ENCODE results near the gene SKAP1.

The SKAP1 gene

DNA sequence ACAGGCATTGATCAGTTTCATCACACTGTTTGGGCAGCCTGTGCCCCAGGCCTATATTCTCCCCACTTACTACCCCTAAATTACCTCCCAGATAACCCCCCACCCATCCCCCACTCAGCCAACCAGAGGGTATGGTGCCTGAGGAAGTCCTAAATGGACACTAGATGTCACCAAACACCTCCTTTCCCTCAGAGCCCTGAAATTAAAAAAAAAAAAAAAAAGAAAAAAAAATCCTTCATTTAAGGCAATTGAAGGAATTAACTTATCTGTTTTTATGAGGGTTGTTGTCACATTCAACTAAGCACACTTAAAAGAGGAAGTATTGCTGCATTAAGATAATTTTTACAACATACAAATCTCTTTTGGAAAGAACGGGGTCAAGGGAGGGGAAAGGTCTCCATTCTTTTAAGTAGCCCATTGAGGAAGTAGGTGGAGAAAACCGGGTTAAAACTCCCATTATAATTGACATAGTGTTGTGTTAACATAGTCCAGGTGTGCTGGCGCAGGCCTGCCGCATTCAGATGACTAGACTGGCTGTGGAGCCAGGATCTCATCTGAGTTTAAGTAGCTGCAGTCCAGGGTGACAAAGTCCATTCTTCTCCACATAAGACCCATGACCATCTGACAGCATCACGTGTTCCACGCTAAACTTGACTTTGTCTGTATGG lies 276.2 kb downstream of the SKAP1 start:
- DNase-seq (ENCODE audit: insufficient read length, low spot score), result no peak
- TF ChIP-seq TAF1 (IDR thresholded peaks at IDR 0.05; ENCODE audit: low read depth, low read length), result no peak
- TF ChIP-seq POLR2AphosphoS5 (IDR thresholded peaks at IDR 0.05; ENCODE audit: low read depth, low read length), result no peak
- no peak for TF ChIP-seq POU2F2 (IDR thresholded peaks at IDR 0.05; ENCODE audit: low read depth, low read length)
- TF ChIP-seq SPI1 (IDR thresholded peaks at IDR 0.05; ENCODE audit: low read depth, low read length), result no peak
- TF ChIP-seq POLR2A (IDR thresholded peaks at IDR 0.05; ENCODE audit: low read depth, low read length), result no peak
- TF ChIP-seq PAX5 (IDR thresholded peaks at IDR 0.05; ENCODE audit: insufficient read depth, low read length, severe bottlenecking), result no peak
- FAIRE-seq, result peak; percentile 48

DNA sequence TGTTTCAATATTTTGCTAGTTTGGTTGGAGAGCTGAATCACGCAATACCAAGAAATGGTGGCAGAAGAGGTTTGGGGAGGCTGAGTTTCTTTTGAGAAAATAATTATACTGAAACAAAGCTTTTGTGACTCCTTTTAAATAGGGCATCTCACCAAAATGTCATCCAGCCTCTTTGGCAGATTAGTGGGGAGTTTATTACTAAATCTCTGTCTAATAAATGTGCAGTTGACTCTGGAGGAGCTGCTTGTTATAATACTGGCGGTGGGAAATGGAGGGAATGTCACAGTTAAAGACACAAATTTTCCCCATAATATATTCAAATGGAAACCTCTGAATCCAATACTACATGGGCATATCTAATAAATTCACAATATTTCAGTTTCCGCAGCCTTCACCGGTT lies 277.7 kb downstream of the SKAP1 start:
- DNase-seq (ENCODE audit: insufficient read length, low spot score) (no peak), FAIRE-seq (no peak)

DNA sequence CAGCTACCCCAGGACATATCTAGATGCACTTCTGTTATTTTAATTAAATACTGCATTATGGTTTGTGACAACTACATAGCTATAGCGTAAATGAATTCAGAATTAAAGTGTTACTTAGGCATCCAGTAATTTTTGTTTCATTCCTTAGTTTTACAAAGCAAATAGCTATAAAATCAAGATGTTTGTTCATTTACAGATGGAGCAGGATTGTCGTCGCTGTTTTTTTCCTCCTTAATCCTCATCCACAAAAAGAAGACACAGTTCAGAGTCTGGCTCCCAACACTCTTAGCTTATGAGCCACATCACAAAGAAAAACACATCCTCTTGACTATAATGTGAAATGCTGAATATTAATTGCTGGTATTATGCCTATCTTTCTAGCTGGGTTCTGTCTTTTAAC lies 278.8 kb downstream of the SKAP1 start:
- DNase-seq (ENCODE audit: insufficient read length, low spot score), result no peak
- no peak for FAIRE-seq

More for the DNA sequence above, 277.7 kb downstream of the SKAP1 start:
- TF ChIP-seq POLR2AphosphoS5 (IDR thresholded peaks at IDR 0.05; ENCODE audit: low read depth, low read length), result no peak
- no peak for TF ChIP-seq POU2F2 (IDR thresholded peaks at IDR 0.05; ENCODE audit: low read depth, low read length)
- TF ChIP-seq TAF1 (IDR thresholded peaks at IDR 0.05; ENCODE audit: low read depth, low read length), result no peak
- no peak for TF ChIP-seq PAX5 (IDR thresholded peaks at IDR 0.05; ENCODE audit: insufficient read depth, low read length, severe bottlenecking)

DNA sequence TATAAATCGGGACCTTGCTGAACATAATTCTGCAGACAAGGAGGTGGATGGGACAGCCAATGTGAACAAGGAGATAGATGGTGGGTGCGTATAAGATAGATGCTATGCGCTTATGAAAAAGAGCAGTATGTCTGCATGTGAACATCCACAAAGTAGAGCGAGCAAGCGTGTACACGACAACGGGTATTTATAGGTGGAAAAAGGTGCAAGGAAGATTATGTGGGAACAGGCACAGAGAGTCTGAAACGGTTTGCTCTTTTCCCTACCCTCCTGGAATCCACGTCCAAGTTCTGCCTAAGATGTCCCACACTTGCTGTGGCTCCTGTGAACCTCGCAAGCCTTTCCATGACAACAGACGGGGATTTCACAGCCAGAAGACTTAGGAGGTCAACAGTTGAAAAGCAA lies 279.4 kb downstream of the SKAP1 start:
- no peak for FAIRE-seq
- DNase-seq (ENCODE audit: insufficient read length, low spot score), result no peak
- TF ChIP-seq SPI1 (IDR thresholded peaks at IDR 0.05; ENCODE audit: low read depth, low read length), result no peak
- TF ChIP-seq TAF1 (IDR thresholded peaks at IDR 0.05; ENCODE audit: low read depth, low read length), result no peak
- TF ChIP-seq POLR2AphosphoS5 (IDR thresholded peaks at IDR 0.05; ENCODE audit: low read depth, low read length), result no peak
- no peak for TF ChIP-seq POU2F2 (IDR thresholded peaks at IDR 0.05; ENCODE audit: low read depth, low read length)
- no peak for TF ChIP-seq PAX5 (IDR thresholded peaks at IDR 0.05; ENCODE audit: insufficient read depth, low read length, severe bottlenecking)
- TF ChIP-seq POLR2A (IDR thresholded peaks at IDR 0.05; ENCODE audit: low read depth, low read length), result no peak

More for the DNA sequence above, 278.8 kb downstream of the SKAP1 start:
- TF ChIP-seq POU2F2 (IDR thresholded peaks at IDR 0.05; ENCODE audit: low read depth, low read length), result no peak
- no peak for TF ChIP-seq POLR2AphosphoS5 (IDR thresholded peaks at IDR 0.05; ENCODE audit: low read depth, low read length)
- TF ChIP-seq TAF1 (IDR thresholded peaks at IDR 0.05; ENCODE audit: low read depth, low read length), result no peak
- no peak for TF ChIP-seq POLR2A (IDR thresholded peaks at IDR 0.05; ENCODE audit: low read depth, low read length)
- TF ChIP-seq SPI1 (IDR thresholded peaks at IDR 0.05; ENCODE audit: low read depth, low read length), result no peak
- no peak for TF ChIP-seq PAX5 (IDR thresholded peaks at IDR 0.05; ENCODE audit: insufficient read depth, low read length, severe bottlenecking)

DNA sequence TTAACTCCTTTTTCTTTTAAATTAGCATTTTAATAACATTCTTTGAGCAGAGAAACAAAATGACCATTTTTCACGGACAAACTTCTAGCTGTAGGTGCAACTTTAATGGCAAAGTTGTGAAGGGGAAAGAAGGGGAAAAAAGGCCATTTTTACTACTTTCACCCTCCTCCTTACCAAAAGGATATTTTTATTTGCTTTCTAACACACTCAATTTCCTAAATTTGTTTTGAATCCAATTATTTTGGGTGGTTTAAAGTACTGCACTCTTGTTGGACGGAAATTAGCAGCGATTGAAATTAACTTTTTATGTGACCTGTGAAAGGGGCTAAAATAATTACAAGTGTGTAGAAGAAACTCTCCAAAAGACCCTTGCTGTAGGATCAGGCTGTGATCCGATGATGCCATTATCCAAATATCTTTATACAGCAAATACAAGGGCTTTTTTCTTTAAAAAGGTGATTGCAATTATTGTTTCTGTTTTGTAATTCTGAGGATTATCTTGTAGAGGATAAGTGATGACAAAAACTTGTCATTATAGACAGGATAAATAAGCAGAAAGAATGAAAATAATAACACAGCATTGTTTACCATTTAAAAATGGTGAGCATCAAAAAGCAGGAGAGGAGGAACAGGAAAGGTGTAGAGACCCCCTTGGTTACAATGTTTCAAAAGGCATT lies 280.1 kb downstream of the SKAP1 start:
- TF ChIP-seq POLR2AphosphoS5 (IDR thresholded peaks at IDR 0.05; ENCODE audit: low read depth, low read length), result no peak
- DNase-seq (ENCODE audit: insufficient read length, low spot score), result no peak
- FAIRE-seq, result no peak

DNA sequence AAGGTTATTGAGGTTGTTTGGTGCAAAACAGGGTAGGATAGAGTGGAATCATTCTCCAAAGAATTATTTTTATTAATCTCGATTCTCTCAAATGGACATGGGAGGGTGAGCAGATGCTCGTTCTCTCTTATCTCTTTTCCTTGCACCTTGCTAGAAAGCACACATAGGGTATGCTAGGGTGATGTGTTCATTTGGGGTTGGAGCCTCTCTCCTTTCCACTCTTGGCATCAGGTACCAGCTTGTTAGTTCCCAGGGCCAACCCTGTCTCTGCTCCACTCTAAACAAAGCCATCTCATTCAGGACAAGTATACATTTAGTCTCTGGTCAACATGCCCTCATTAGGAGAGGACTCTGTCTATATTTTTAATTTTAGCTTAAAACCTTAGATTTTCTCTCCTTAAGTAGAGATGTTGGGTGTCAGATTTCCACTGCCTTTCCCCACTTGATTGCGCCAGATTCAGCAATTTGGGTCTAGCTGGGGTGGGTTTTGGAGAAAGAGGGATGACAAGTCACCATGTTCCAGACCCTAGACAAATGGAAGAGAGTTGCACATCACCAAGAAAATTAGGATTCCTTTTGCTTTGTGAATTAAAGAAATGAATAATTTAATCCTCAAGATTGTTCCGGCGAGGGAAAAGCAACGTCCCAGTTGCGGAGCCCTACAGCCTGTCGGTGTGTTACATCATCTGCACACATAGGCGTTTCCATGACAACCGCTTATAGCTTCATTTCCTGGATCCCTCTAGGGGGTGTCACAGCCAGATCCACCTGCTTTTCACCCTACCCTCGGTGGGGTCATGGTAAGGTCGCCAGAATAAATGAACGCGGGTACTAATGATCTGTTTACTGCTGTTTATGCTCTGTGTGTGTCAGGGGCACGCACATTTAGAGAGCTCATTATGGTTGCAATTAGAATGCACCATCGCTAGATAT lies 280.9 kb downstream of the SKAP1 start:
- no peak for TF ChIP-seq POLR2A (IDR thresholded peaks at IDR 0.05; ENCODE audit: low read depth, low read length)
- TF ChIP-seq SPI1 (IDR thresholded peaks at IDR 0.05; ENCODE audit: low read depth, low read length), result no peak
- TF ChIP-seq TAF1 (IDR thresholded peaks at IDR 0.05; ENCODE audit: low read depth, low read length), result no peak
- no peak for TF ChIP-seq POLR2AphosphoS5 (IDR thresholded peaks at IDR 0.05; ENCODE audit: low read depth, low read length)
- TF ChIP-seq PAX5 (IDR thresholded peaks at IDR 0.05; ENCODE audit: insufficient read depth, low read length, severe bottlenecking), result no peak
- TF ChIP-seq POU2F2 (IDR thresholded peaks at IDR 0.05; ENCODE audit: low read depth, low read length), result no peak
- FAIRE-seq, result no peak
- no peak for DNase-seq (ENCODE audit: insufficient read length, low spot score)

DNA sequence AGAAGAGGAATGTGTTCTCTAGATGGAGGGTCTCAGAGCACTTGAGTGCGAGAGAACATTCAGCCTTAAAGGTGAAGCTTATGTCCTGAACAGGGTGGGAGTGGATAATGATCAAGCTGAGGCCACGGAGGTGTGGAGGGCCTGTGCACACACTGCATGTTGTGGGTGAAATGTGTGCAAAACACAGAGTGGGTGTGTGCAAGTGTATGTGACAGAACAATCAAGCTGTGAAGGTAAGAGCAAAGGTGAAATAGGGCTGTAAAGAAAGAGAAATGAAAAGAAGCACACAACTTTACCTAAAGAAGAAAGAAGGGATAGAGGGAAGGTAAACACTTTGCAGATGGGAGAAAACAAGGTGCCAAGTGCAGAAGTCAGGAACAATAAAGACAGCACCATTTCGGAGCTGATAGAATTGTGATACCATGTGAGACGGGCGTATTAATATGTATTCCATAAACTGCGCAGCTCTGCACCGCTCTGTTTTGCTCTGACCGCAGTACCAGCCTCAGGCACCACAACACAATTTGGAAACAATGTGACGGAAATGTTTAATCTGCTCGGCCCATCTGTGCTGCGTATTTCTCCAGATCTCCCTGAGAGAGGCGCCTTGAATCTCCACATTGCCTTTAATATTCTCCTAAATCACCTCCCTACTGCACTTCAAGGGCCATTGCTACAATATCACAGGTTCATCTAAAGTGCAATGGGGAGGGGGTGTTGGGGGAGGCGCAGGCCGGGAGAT lies 281.8 kb downstream of the SKAP1 start:
- DNase-seq (ENCODE audit: insufficient read length, low spot score) (no peak), FAIRE-seq (peak; percentile 51)
- TF ChIP-seq SPI1 (IDR thresholded peaks at IDR 0.05; ENCODE audit: low read depth, low read length), result no peak
- no peak for TF ChIP-seq POLR2AphosphoS5 (IDR thresholded peaks at IDR 0.05; ENCODE audit: low read depth, low read length)
- no peak for TF ChIP-seq POLR2A (IDR thresholded peaks at IDR 0.05; ENCODE audit: low read depth, low read length)
- no peak for TF ChIP-seq POU2F2 (IDR thresholded peaks at IDR 0.05; ENCODE audit: low read depth, low read length)
- no peak for TF ChIP-seq PAX5 (IDR thresholded peaks at IDR 0.05; ENCODE audit: insufficient read depth, low read length, severe bottlenecking)
- TF ChIP-seq TAF1 (IDR thresholded peaks at IDR 0.05; ENCODE audit: low read depth, low read length), result no peak

DNA sequence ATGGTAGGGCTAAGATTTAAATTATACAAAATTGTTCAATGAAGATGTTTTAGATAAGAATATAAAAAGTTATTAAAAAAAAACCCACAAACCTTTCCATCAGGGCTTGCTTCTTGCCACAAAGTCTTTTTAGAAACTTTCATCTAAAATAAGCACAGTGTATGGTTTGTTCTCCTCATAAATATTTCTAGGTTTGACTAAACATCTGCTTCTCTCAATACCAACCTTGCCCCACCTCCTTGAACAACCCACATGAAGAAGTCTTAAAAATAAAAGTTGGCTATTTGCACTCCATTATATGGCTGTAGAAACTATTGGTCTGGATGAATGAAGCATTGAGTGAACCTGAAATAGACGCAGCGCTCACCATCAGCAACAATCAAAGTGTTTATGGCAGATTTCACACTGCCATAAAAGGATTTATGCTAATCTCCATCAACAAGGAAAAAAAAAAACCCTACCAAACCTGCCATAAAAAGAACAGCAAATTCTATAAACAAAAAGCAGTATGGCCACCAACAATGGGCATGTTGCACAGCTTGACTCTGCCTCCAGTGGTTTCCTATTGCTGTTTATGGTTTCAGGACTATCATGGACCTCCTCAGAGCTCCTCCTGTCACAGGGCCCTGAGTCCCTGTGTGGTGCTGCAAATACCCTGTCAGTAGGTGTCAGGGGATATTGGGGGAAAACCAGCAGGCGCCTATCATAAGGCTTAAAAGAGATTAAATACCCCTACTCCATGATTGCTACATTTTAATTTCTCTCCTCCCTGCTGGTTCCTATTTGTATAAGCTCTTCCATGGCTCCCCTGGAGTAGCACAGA lies 284.8 kb downstream of the SKAP1 start:
- FAIRE-seq (no peak), DNase-seq (ENCODE audit: insufficient read length, low spot score) (no peak)
- TF ChIP-seq PAX5 (IDR thresholded peaks at IDR 0.05; ENCODE audit: insufficient read depth, low read length, severe bottlenecking), result no peak
- TF ChIP-seq SPI1 (IDR thresholded peaks at IDR 0.05; ENCODE audit: low read depth, low read length), result no peak
- TF ChIP-seq POU2F2 (IDR thresholded peaks at IDR 0.05; ENCODE audit: low read depth, low read length), result no peak
- no peak for TF ChIP-seq POLR2A (IDR thresholded peaks at IDR 0.05; ENCODE audit: low read depth, low read length)
- TF ChIP-seq TAF1 (IDR thresholded peaks at IDR 0.05; ENCODE audit: low read depth, low read length), result no peak
- TF ChIP-seq POLR2AphosphoS5 (IDR thresholded peaks at IDR 0.05; ENCODE audit: low read depth, low read length), result no peak
